Measurements from ENCODE around the gene FBXO24.

FBXO24 gene

DNA sequence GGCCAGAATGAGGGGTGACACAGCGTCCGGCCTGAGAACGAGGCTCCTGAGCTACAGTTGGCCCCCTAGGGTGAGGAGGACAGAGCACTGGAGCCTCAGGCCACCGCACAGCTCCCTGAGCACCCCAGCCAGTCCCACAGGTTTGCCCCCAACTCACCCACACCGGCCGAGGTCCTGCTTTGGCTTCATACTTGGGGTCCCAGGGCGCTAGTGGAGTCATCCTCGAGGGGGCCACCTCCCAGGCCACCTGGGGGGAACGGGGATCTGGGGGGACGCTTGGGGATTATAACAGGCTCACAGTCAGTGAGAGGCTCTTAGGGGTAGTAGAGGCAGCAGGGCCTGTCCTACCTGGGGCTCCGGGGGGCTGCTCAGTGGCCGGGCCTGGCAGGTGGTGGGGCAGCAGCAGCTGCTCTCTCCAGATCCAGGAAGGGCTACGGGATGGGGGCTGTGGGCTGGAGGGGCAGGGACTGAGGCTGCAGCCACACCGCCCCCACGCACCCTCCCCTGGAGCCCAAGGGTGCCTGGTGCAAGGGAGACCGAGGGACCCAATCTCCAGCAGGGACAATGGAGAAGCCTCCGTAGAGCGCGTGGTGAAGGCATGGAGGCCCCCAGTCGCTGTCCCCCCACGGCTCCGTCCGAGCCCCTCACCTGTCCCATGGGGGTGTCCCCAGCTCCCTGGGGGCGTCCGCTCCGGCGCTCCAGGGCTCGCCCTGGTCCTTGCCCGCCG lies 13.0 kb upstream of the FBXO24 start:
- DNase-seq (ENCODE audit: low spot score): no peak
- H3K27ac ChIP-seq: no peak overlapping the region
- POLR2A ChIA-PET (ENCODE audit: low non-redundant PET): no interaction called here
- CTCF ChIA-PET: interaction anchor here (0.7 to 0.8 kb wide), 2 partner anchors 14 to 104 kb away, joined by 3 read pairs; no protein-coding TSS in a partner anchor
- TF ChIP-seq, protein P1, sequence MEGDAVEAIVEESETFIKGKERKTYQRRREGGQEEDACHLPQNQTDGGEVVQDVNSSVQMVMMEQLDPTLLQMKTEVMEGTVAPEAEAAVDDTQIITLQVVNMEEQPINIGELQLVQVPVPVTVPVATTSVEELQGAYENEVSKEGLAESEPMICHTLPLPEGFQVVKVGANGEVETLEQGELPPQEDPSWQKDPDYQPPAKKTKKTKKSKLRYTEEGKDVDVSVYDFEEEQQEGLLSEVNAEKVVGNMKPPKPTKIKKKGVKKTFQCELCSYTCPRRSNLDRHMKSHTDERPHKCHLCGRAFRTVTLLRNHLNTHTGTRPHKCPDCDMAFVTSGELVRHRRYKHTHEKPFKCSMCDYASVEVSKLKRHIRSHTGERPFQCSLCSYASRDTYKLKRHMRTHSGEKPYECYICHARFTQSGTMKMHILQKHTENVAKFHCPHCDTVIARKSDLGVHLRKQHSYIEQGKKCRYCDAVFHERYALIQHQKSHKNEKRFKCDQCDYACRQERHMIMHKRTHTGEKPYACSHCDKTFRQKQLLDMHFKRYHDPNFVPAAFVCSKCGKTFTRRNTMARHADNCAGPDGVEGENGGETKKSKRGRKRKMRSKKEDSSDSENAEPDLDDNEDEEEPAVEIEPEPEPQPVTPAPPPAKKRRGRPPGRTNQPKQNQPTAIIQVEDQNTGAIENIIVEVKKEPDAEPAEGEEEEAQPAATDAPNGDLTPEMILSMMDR (conservative IDR thresholded peaks at IDR 0.05; ENCODE audit: low read depth): no peak

- CTCF ChIA-PET: interaction anchor here (0.6 to 1.0 kb wide), 2 partner anchors 9 to 17 kb away, joined by 3 read pairs; no protein-coding TSS in a partner anchor
- no peak for DNase-seq (ENCODE audit: low spot score)
Measured at GRCh38 chr7:100573691-100574361, 12.3 kb upstream of the FBXO24 start, which contains the start of gene SAP25. Gene SAP25, minus strand, starts transcription at chr7:100573900. Its CDS starts 158 bp downstream, at chr7:100573742.

GRCh38 chr7:100574362-100575205 lies 11.5 kb upstream of the FBXO24 start:
- DNase-seq (ENCODE audit: low spot score): no peak
- H3K27ac ChIP-seq: 0 out of 2 replicates have a peak overlapping the region, but pooled peaks have one; percentile 20
- TF ChIP-seq, protein P1 (conservative IDR thresholded peaks at IDR 0.05; ENCODE audit: low read depth): no peak
- POLR2A ChIA-PET (ENCODE audit: low non-redundant PET): no interaction called here
- CTCF ChIA-PET: interaction anchor here (0.6 to 1.0 kb wide), 2 partner anchors 10 to 18 kb away, joined by 3 read pairs; no protein-coding TSS in a partner anchor

More at GRCh38 chr7:100573691-100574361, 12.3 kb upstream of the FBXO24 start, which contains the start of gene SAP25:
- POLR2A ChIA-PET (ENCODE audit: low non-redundant PET): no interaction called here
- TF ChIP-seq, protein P1 (conservative IDR thresholded peaks at IDR 0.05; ENCODE audit: low read depth): peak; percentile 72
- H3K27ac ChIP-seq: no peak within 1 kb of the TSS

- POLR2A ChIA-PET (ENCODE audit: low non-redundant PET): no interaction called here
- H3K27ac ChIP-seq: peak overlapping the region; percentile 20; the same call in 1 of the 2 replicates
- CTCF ChIA-PET: interaction anchor here (1.0 kb wide), 1 partner anchor 11 kb away, joined by 3 read pairs; no protein-coding TSS in a partner anchor
- DNase-seq (ENCODE audit: low spot score): no peak
- TF ChIP-seq, protein P1 (conservative IDR thresholded peaks at IDR 0.05; ENCODE audit: low read depth): no peak
Measured at GRCh38 chr7:100575206-100575631, 10.9 kb upstream of the FBXO24 start.

DNA sequence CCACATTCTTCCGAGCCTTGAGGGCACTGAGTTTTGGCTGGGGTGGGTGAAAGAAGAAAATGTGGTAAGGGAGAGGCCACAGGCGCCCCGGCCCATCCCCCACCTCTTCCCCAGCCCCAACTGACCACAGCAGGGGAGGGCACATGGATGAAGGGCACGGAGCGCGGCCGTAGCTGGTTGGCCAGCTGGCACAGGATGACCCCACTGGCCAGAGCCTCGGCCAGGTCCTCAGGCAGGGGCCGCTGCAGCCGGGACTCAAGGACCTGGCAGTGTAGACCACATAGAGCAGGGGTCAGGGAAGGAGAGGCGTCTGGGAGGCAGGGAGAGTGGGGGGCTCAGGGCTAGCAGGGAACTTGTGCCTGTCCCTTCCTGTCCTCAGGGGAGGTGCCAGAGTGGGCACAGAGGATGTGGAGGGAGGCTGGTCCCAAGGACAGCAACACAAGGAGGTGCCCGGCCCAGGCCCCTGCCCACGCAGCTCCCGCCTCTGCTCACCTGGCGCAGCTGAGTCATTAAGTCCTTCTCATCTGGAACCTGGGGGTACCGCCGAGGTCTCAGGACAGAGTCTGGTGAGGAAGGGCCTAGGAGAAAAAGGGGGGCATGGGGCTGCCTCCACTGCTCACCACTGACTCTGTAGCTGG lies 10.3 kb upstream of the FBXO24 start:
- TF ChIP-seq, protein P1 (conservative IDR thresholded peaks at IDR 0.05; ENCODE audit: low read depth): no peak
- POLR2A ChIA-PET (ENCODE audit: low non-redundant PET): no interaction called here
- CTCF ChIA-PET: no interaction called here
- H3K27ac ChIP-seq: peak overlapping the region; percentile 20
- no peak for DNase-seq (ENCODE audit: low spot score)

All from RWPE1 (cell line).